ENCODE results near the gene TRPM5.

Gene TRPM5

DNA sequence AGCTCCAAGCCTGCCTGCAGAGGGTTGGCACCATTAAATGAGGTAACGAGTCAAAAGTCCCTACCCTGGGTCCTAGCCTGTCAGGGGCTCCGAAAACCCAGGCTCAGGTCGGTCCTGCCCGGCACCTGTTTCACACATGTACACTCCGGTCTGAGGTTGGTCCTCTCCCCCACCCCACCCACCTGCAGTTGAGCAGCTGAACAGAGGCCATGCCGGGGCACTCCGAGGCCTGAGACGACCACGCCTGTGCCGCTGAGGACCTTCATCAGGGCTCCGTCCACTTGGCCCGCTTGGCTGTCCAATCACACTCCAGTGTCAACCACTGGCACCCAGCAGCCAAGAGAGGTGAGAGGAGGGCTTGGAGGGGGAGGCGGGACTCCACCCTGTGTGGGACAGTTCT, 42.2 kb downstream of the TRPM5 start:
- DNase-seq, result no peak

DNA sequence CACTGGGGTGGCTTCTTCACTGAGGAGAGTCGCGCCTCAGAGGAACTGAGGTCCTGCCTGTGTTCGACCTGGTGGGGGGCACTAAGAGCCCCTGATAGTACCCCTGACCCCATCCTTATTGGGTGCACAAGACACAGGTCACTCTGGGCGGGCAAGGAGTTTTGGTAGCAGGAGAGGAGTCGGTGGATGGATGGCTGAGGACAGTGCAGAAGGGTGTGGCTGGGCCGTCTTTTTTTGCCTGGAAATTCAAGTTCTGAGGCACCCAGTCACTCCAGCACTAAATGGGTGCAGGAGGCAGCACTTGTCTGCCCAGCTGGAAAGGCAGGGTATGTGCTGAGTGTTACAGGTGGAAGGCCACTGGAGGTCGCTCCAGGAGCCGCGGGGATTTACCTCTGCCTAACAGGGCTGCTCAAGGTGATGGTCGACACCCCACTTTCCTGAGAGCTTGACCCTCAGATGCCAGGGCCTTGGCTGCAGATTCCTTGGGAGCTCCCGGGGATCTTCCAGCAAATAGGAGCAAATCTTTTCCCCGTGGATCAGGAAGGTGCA, 42.8 kb downstream of the TRPM5 start:
- DNase-seq, result no peak

DNA sequence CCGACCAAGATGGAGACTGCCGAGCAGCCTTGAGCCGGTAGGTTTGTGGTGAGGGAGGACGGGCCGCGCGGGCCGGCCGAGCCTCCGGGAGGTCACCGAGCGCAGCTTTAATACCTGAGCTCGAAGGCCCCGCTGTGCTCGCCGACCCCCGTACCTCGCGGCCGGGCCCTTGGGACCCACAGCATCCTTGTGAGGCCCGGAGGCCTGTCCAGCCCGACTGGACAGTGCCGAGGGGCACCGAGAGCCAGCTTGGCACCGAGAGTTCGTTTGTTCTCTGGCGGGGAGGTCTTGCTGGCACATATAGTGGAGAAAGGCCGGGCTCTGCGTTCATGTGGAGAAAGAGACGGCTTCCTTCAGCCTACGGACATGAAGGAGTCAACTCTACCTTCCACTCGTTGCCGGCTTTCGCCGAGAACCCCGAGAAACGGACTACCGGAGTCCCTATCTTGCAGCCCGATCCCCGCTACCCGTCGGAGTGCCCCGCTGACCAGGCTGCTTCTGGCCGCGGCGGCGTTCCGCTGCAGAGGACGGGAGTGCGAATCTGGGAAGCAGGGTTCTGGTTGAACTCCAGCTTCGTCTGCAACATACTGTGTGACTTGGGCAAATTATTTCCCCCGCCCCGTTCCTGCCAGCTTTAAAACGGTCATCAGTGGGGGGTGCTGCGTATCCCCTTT, 43.4 kb downstream of the TRPM5 start:
- DNase-seq, result no peak

DNA sequence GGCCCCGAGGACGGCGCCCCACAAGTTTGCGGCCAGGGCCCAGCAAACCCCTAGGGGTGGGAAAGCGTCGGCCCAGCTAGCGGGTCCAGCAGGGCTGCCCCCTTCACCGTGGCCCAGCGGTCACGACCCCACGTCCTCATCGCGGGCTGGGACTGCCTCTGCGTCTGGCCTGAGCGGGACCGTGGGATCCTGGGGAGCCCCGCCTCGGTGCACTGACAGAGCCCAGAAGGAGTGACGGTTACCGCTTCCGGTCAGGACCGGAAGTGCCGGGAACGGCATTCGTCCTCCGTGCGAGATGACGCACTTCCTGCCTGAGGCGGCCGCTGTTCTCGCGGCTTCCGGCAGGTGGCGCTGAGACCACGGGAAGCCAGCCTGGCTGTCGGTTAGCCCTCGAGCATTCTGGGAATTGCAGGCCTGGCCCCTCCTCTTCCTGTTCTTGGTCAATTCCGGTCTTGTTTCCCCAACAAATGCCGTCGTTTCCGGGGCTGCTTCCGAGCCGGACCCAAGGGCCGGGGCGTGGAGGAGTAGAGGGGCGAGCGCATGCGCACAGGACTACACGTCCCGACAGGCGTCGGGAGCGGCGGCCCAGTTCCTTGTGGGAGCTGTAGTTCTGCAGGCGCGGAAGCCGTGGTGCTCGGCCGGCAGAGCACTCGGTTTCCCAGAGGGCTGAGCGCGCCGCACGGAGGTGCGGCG, 44.1 kb downstream of the TRPM5 start, which contains the start of gene TSSC4:
Gene TSSC4, plus strand, starts transcription at position 682 of the 693 bp plus-strand sequence. CDS start 1,884 bp downstream, outside the sequence.
- DNase-seq, result peak; percentile 99 to 100 (median 99)

DNA sequence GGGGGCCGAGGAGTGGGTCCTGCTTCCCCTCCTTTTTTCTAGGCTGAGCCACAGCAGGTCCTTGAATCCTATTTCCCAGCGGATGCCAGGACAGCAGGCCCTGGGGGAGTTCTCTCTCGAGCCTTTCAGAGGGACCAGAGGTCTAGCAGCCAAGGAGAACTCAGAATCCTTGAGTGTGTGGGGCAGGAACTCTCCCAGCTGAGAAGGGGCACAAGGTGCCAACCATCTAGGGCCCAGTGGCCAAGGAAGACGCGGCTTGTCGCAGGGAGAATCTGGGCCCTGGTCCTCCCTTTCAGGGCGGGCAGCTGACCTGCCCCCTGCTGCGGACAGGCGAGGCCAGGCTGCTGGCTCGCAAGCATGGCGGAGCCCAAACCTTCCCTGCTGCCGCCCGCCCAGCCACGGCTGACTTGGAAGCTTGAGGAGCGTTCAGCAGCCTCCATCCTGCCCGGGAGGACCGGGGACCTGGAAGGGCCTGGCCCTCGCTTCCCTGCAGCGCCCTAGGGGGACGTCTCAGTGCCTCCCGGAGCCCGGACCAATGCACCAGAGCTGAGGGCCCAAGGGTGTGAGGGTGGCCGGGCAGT, 44.7 kb downstream of the TRPM5 start:
- no peak for DNase-seq

DNA sequence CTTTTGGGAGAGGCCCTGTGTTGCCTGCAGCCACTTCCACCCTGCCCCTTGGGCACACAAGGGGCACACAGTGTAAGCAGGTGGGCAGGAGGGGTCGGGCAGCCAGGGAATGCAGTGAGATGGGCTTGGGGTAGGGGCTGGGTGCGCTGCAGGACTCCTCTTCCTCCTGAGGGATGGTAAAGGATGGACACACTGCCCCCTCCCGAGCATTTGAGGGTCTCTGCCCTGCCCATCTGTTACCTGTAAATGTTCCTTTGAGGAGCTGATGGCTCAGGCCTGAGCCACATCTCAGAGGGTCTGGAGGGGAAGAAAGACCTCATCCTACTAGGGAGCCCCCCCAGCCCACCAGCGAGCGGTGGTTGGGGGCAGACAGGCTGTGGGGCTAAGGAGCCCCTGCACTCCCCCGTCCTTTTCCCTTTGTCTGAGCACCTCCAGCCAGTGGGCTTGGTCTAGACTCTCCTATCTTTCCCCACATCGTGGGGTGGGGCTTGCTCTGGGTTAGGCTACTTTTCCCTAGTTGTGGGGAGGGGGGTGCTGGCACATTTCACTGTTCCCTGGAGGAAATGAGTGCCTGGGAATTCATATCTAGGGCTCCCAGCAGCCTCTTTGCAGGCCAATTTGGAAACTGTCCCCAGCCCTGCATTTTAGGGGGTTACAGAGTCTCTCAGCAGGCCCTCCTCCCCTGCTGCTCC, 45.5 kb downstream of the TRPM5 start:
- DNase-seq, result no peak

DNA sequence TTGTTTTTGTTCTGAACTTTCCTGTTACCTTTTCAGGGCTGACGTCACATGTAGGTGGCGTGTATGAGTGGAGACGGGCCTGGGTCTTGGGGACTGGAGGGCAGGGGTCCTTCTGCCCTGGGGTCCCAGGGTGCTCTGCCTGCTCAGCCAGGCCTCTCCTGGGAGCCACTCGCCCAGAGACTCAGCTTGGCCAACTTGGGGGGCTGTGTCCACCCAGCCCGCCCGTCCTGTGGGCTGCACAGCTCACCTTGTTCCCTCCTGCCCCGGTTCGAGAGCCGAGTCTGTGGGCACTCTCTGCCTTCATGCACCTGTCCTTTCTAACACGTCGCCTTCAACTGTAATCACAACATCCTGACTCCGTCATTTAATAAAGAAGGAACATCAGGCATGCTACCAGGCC, 47.3 kb downstream of the TRPM5 start:
- no peak for DNase-seq

DNA sequence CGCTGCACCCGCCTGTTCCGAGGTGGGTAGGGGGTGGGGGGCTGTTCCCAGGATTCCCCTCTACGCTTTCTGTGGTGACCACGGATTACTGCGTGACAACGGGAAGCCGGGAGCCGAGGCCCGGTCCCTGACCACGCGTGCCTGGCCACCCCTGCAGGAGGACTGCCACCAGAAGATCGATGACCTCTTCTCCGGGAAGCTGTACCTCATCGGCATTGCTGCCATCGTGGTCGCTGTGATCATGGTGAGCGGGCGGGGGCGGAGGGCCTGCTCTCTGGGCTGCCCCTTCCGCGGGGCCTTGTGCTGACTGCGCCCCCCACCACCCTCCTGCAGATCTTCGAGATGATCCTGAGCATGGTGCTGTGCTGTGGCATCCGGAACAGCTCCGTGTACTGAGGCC, 47.8 kb downstream of the TRPM5 start:
- no peak for DNase-seq

DNA sequence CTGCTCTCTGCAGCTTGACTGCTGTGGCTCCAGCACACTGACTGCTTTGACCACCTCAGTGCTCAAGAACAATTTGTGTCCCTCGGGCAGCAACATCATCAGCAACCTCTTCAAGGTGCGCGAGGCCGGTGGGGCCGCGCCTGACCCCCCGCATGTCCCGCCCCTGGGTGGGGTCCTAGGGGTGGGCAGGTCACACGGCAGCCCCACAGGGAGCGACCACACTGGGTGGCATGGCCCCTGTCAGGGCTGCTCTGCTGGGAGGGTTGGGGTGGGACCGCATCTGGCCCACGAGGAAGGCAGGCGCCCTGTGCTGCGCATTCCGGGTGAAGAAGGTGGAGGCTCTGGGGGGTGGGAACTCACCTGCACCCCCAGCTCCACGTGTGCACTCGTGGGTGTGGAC, 48.5 kb downstream of the TRPM5 start:
- DNase-seq, result no peak

DNA sequence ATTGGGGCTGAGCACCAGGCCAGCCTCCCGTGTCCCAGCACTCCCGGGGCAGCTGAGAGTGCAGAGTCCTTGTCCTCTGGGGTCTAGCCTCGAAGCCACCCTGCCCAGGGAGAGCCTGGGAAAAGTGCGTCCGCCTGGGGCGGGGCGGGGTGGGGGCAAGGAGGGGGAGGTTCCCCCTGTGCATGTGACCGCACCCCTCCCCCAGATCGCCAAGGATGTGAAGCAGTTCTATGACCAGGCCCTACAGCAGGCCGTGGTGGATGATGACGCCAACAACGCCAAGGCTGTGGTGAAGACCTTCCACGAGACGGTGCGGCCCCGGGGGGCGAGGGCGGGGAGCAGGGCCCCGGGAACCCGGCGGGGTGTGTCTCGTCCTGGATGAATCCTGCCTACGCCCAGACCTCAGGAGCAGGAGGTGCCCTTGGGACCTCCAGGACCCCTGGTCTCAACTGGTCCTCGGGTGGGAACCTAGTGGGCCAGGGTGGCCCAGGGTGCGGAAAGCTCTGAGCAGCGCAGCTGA, 49.0 kb downstream of the TRPM5 start:
- no peak for DNase-seq

DNA sequence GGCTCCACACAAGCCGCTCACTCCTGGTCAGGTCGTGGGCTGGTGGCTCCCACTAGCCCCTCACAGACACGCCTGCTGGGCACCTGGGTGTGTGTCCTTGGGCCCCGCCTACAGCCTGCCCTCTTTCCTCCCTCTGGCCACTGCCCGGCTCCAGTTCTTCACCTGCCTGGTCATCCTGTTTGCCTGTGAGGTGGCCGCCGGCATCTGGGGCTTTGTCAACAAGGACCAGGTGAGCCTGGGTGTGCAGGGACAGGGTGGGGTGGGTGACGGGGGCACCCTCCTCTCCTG, 49.6 kb downstream of the TRPM5 start:
- DNase-seq, result no peak
